Measurements from ENCODE around the gene TEX54. TPM values are rescaled to one million over a fixed set of nuclear protein-coding genes. Genes with fewer than 3 reads are reported as not detected.
"Not testable (repeated sequence)": the region's sequence is repeated elsewhere in the genome, so short reads cannot be mapped to it uniquely, and the experiment has no call there.

Gene TEX54
- total RNA-seq, 1 donor from 2014 or later = not detected

GRCh38 chr11:62854825-62855570, 22.4 kb upstream of the TEX54 start:
- no peak for DNase-seq

GRCh38 chr11:62854013-62854824, 21.6 kb upstream of the TEX54 start:
- DNase-seq = no peak

- DNase-seq = no peak
Observed at GRCh38 chr11:62853279-62853965, 20.8 kb upstream of the TEX54 start.

- no peak for DNase-seq
Observed at GRCh38 chr11:62852523-62853188, 20.0 kb upstream of the TEX54 start.

GRCh38 chr11:62851807-62852522, 19.3 kb upstream of the TEX54 start:
- DNase-seq = no peak

- no peak for DNase-seq
Observed at GRCh38 chr11:62850911-62851806, 18.5 kb upstream of the TEX54 start.

- DNase-seq = no peak
Observed at GRCh38 chr11:62847767-62848314, 15.2 kb upstream of the TEX54 start.

- DNase-seq = no peak
Observed at GRCh38 chr11:62846177-62846576, 13.5 kb upstream of the TEX54 start.

GRCh38 chr11:62844154-62844553, 11.5 kb upstream of the TEX54 start:
- DNase-seq = no peak

- no peak for DNase-seq
Observed at GRCh38 chr11:62843466-62843865, 10.8 kb upstream of the TEX54 start.

- DNase-seq = not testable (repeated sequence)
Observed at GRCh38 chr11:62842891-62843290, 10.2 kb upstream of the TEX54 start.

GRCh38 chr11:62842171-62842741, 9.6 kb upstream of the TEX54 start:
- no peak for DNase-seq

- peak; percentile 98 for DNase-seq
Observed at GRCh38 chr11:62841361-62842170, 8.9 kb upstream of the TEX54 start.

GRCh38 chr11:62840721-62841360, 8.2 kb upstream of the TEX54 start:
- DNase-seq = peak; percentile 66

- peak; percentile 96 for DNase-seq
Observed at GRCh38 chr11:62839050-62839945, 6.7 kb upstream of the TEX54 start, which contains the start of gene WDR74. TSS of gene WDR74 (minus strand) at chr11:62839590. CDS start at chr11:62839570, 20 bp downstream.

GRCh38 chr11:62835336-62835735, 2.7 kb upstream of the TEX54 start:
- DNase-seq = no peak

GRCh38 chr11:62831520-62832335, 913 bp downstream of the TEX54 start, which contains the start of gene STX5:
TSS of gene STX5 (minus strand) at chr11:62832051. CDS start at chr11:62831243, 808 bp downstream.
- DNase-seq = peak; percentile 99
